ENCODE measurements around the gene NDUFC2.
"Not testable (repeated sequence)": the region's sequence is repeated elsewhere in the genome, so short reads cannot be mapped to it uniquely, and the experiment has no call there.

The NDUFC2 gene

DNA sequence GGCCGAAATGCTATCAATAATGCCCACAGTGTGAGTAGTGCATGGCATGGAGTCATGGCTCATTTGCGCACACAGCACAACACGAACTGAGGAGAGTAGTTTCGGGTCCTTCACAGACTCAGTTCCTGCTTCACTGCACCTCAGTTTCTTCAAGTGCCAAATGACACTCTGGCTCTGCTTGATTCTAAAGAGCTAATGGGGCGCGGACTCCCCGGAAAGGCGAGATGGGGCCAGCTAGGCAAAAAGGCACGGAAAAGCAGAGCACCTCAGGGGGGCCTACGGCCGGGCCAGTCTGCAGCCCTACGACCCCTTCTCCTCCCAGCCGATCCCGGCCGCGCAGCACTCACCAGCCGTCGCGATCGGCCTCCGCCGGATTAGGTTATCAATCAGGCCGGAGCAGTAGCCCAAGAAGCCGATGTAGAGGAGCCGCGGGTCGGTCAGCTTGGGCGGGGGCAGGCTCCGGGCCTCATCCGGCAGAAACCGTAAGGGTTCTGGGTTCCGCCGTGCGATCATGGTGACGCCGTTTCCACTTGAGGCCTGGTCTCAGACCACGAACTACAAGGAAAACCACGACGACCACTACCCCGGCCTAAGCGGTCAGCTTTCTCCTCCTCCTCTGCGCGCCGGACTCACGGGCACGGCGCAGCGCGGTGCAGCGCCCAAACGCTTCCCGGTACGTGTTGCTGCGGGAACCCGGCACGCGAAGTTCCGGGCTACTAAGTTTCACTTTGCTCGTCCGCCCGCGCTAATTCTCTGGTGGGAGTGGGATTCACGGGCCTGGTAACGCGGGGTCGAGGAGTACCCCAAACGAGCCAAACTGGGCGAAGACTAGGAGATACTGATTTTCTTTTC is at the start of gene NDUFC2:
TSS of gene NDUFC2 (minus strand) at position 631 of the 852 bp plus-strand sequence. CDS start at position 513, 118 bp downstream.
- peak; percentile 60 to 67 for DNase-seq (ENCODE audit: low read depth in 2 of 2)

DNA sequence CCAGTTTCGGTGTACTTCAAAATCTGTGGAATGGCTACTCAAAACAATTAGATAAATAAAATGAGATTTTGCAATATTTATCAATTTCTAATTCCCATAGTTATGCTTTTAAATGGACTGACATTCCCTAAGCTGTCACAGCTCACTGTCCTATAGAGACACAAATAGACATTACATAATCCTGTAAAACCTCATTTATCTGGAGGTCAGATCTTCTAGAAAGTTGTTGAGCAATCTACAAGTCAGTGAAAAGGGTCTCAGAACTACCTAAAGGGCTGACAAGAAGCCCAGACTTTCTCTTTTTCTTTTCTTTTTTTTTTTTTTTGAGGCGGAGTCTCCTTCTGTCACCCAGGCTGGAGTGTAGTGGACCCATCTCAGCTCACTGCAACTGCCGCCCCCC is 47.7 kb upstream of the NDUFC2 start:
- no peak for DNase-seq (ENCODE audit: low read depth in 2 of 2)

DNA sequence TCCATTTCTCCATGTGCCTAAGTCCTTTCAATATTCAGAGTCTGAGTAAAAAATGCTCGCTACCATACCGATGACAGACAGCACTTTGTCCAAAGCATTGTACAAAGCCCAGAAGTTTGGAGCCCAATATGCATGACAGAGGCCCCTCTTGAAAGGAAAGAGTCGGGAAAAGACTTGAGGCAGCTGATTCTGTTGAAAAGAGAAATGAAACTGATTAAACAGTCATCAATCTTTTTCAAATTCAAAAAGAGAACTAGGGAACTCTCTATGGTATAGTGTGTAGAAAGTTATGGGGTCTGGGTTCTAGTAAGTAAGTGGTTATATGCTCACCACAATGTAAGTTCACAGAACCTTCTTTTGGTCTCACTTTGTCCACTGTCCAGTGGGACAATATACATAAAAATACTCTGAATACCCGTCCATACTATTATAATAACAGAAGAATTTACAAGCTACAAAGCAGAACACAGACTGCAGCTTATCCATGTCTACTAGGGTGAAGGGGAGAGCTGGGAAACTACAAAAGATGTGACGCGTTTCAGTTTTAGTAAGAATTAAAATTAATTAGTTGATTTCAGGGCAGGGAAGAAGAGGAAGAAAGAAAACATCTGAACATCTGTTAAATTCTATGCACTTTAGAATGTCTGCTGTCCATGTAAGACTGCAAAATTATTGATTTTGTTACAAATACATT is 33.1 kb upstream of the NDUFC2 start:
- DNase-seq (ENCODE audit: low read depth in 2 of 2) = no peak

DNA sequence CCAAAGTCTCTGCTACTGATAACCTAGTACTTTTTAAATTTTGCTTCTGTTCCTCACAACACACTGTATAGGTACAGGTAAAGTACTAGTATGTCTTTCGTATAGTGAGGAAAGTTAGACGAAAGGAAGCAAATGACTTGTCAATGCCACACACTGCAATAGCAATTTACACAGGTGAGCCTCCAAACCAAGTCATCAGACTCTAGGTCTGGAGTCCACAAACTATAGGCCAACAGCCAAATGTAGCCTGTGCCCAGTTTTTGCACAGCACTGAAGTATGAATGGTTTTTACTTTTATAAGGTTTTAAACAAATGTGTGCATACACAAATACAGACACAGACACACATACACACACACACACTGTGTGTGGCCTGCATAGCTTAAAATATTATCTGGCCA is 31.6 kb upstream of the NDUFC2 start:
- DNase-seq (ENCODE audit: low read depth in 2 of 2) = no peak

DNA sequence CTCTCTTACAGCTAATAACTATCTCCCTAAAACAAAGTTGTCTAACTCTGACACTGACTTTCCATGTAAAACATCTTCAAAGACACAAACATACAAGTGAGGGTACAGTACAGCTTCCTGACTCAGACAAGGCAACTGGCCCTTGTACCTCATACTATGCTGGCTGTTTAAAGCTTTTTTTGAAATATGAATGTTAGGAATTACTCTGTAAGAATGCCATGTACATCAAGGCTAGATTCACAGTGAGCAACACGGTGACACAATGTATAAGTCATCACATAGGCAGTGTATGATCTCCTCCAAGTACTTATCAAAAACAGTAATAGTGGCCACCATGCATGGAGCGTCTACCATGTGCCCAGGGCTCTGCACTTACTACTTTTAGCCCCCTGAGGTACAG is 31.2 kb upstream of the NDUFC2 start:
- no peak for DNase-seq (ENCODE audit: low read depth in 2 of 2)

DNA sequence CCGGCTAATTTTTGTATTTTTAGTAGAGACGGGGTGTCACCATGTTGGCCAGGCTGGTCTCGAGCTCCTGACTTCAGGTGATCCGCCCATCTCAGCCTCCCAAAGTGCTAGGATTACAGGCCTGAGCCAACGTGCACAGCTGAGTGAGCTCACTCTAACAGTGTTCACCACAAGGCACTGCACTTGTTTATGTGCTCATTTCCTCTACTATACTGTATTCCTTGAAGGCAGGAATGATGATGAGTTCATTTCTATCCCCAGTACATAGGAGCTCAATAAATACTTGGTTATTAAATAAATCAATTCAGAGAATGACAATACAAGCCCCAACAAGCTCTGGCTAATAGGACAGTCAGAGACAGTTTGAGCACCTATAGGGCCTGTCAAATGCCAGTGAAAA is 30.7 kb upstream of the NDUFC2 start:
- DNase-seq (ENCODE audit: low read depth in 2 of 2) = no peak

DNA sequence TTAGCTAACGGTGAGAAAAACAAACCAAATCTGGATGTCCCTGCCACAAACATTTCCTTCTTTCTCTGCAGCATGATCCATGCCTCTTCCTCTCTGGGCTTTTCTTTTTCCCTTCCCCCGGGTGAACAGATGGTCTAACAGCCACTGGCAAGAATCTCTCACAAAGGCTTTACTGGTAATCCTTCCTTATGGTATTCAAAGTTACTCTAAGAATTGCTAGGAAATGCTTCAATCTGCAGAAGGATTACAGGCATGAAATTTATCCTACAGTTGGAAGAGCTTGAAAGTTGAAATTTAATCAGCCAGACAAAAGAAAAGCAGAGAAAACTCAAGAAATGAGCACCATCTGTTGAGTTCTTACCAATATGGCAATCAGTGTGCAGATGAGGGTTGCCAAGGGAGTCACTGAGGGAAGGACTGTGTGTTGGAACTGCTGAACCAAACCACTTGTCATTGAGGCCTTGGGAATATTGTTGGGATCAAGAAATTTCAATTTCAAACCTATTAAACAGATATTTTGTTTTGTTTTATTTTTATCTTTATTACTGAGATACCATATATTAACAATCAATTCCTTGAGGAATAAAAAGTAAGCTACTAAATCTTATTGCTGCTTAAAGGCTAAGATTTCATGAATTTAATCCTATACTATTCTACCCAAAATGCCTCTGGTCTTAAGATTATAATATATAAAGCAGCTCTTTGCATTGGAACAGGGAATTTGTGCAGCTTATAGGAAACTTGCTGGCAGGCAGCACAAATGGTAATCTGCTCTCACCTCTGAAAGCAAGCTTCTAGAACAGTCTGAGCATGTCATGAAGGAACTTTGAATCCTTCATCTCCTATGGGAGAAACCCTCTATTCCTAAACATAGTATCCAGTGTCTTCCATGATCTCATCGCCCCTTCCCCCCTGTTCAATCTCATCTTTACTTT is 29.7 kb upstream of the NDUFC2 start:
- no peak for DNase-seq (ENCODE audit: low read depth in 2 of 2)

DNA sequence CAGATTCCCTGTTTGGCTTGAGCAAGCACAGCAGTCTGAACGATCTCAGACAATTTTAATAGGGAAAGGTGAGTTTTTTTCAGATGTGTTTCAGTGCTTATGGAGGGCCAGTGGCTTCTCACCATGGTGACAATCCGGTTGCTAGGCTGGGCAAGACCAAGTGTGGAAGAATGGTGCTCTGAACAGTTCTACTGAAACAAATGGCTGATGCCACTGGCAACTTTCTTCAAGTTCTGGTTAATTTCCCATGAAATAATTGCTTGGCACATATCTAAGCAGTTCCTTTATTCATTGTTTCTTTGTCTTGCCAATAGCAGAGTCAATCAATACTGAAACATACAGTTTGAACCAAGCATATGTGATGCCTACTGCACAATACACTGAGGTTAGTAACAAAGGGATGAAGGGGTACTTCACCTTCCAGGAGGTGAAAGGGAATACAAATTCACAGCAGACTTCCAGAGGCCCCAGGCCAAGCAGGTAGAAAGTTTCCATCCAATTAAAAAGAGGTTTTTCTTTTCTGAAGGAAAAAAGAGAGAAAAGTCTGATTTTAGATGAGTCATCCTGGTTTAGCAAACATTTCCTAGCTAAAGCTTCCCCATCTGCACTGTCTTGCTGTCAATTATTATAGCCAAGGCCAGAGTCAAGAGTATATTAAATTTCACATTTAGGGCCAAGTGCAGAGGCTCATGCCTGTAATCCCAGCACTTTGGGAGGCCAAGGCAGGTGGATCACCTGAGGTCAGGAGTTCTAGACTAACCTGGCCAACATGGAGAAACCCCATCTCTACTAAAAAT is 21.2 kb upstream of the NDUFC2 start:
- no peak for DNase-seq (ENCODE audit: low read depth in 2 of 2)

DNA sequence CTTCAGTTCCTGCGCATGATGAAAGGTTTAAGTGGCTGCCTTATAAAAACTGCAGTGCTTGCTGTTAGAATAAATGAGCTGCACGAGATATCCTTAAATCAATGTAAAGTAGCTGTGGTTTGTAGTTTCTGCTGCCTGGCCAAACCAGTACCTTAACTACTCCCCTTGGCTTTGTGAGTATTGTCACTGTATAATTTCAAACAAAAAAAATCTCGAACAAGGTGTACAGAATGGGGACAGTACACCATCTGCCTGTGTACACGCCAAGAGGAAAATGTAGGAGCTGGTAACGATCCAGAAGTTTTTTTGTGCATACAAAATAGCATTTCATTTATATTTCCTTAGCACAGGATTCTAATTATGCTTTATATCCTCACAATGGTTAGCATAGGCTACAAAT is 20.6 kb upstream of the NDUFC2 start:
- DNase-seq (ENCODE audit: low read depth in 2 of 2) = no peak

DNA sequence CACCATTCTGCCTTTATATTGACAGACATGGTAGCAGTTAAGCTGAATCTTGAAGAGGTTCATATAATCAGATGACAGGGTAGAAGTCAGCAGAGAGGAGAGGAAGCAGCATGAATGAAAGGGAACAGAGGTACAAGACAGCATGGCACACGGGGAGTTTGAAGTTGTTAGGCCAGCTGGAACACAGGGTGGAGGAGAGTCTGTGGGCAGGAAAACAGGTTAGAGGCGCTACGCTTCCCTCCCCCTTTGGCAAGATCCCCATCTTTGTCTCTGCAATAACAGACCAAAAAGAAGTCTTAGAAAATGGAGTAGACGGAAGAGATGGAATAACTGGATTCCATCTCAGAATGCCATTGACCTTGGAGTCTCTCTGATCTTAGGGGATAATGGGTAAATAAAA is 20.0 kb upstream of the NDUFC2 start:
- DNase-seq (ENCODE audit: low read depth in 2 of 2) = no peak

DNA sequence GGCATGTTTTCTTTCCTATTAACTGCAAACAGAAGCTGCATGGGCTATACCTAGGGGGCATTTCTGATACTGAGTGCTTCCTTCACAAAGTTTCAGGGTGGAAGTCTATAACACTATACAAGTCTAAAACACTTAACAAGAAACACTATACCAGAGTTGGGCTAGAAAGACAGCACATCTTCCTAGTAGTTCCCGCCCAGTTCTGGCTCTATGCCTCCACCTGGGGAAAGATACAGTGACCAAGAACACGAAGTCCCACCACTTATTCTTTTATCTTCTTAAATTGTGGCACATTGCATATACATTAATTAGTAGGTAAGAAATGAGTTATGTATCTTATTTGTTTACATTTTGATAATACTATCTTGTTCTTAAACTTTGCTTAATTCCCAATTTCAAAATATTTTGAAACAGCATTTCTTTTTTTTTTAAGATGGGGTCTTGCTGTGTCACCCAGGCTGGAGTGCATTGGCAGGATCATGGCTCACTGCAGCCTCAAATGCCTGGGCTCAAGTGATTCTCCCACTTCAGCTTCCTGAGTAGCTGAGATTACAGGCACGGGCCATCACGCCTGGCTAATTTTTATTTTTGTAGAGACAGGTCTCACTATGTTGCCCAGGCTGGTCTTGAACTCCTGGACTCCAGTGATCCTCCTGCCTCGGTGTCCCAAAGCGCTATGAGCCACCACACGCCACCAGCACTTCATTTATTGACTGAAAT is 18.2 kb upstream of the NDUFC2 start:
- DNase-seq (ENCODE audit: low read depth in 2 of 2) = no peak

DNA sequence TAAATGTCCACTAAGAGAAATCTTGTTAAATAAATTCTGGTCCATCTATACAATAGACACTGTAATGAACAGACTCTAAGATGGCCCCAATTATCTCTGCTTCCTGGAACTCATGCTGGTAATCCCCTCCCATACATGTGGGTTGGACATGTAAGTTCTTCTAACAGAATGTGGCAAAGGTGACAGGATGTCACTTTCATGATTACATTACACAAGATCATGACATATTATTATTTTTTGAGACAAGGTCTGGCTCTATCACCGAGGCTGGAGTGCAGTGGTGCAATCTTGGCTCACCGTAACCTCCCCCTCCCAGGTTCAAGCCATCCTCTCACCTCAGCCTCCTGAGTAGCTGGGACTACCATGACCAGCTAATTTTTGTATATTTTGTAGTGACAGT is 14.6 kb upstream of the NDUFC2 start:
- DNase-seq (ENCODE audit: low read depth in 2 of 2) = no peak

DNA sequence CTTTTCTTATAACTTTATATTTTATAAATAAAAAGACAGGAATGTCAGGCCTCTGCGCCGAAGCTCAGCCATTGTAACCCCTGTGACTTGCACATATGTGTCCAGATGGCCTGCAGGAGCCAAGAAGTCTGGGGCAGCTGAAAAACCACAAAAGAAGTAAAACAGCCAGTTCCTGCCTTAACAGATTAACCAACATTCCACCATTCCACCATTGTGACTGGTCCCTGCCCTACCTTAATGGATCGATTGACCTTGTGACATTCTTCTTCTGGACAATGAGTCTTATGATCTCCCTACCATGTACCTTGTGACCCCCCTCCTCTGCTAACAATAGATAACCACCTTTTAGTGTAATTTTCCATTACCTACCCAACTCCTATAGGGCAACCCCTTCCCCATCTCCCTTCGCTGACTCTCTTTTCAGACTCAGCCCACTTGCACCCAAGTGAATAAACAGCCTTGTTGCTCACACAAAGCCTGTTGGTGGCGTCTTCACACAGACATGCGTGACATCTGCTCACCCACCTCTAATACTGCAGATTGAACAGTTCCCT is 6.9 kb upstream of the NDUFC2 start:
- not testable (repeated sequence) for DNase-seq (ENCODE audit: low read depth in 2 of 2)

DNA sequence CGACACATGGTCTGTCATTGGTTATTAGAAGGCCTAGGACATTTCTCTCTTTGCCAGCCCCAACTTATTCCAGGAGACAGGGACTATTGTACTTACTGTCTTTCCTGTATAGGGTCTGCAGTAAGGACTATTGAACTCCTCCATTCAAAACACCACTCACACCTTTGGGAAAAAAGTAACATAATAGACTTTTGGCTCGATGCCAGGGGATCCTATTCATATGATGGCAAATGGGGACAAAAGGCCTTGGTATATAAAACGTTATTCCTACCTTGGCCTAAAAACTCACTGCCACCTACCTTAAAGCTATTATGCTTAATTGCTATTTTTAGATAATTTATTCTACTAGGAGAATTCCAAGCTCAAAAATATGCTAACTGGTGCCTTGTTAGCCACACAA is 6.3 kb upstream of the NDUFC2 start:
- DNase-seq (ENCODE audit: low read depth in 2 of 2) = no peak

DNA sequence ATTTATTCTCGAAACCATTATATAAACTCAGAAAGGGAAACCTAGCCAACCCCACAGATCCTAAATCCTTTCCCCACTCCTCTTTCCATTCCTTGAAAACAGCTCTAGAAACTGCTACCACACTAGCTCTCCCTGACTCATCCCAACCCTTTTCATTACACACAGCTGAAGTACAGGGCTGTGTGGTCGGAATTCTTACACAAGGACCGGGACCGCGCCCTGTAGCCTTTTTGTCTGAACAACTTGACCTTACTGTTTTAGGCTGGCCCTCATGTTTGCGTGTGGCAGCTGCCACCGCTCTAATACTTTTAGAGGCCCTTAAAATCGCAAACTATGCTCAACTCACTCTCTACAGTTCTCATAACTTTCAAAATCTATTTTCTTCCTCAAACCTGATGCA is 4.8 kb upstream of the NDUFC2 start:
- DNase-seq (ENCODE audit: low read depth in 2 of 2) = not testable (repeated sequence)

DNA sequence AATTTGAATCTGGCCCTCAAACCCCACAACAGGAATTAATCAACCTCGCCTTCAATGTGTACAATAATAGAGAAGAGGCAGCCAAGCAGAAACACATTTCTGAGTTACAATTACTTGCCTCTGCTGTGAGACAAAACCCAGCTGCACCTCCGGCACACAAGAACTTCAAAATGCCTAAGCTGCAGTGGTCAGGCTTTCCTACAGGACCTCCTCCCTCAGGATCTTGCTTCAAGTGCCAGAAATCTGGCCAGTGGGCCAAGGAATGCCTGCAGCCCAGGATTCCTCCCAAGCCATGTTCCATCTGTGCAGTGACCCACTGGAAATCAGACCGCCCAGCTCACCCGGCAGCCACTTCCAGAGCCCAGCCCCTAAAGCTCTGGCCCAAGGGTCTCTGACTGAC is 3.4 kb upstream of the NDUFC2 start:
- DNase-seq (ENCODE audit: low read depth in 2 of 2) = no peak

DNA sequence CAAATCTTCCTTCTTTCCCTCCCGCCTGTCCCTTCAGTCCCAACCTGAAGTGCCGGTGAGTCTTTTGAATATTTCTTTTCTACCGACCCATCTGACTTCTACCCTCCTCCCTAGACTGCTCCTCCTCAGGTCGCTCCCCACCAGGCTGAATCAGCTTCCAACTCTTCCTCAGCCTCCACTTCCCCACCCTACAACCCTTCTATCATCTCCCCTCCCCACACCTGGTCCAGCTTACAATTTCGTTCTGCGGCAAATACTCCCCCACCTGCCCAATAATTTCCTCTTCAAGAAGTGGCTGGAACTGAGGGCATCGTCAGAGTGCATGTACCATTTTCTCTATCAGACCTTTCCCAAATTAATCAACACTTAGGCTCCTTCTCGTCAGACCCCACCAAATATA is 2.5 kb upstream of the NDUFC2 start:
- DNase-seq (ENCODE audit: low read depth in 2 of 2) = no peak

DNA sequence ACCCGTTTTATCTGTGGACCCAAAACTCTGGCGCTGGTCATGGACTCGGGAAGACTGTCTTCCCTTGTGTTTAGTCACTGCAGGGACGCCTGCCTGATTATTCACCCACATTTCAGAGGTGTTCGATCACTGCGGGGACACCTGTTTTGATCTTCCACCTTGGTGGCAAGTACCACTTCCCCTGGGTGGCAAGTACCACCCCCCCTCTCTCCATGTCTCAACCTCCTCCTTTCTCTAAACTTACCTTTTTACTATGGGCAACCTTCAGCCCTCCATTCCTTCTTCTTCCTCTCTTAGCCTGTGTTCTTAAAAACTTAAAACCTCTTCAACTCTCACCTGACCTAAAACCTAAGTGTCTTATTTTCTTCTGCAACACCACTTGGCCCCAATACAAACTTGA is 1.9 kb upstream of the NDUFC2 start:
- no peak for DNase-seq (ENCODE audit: low read depth in 2 of 2)

DNA sequence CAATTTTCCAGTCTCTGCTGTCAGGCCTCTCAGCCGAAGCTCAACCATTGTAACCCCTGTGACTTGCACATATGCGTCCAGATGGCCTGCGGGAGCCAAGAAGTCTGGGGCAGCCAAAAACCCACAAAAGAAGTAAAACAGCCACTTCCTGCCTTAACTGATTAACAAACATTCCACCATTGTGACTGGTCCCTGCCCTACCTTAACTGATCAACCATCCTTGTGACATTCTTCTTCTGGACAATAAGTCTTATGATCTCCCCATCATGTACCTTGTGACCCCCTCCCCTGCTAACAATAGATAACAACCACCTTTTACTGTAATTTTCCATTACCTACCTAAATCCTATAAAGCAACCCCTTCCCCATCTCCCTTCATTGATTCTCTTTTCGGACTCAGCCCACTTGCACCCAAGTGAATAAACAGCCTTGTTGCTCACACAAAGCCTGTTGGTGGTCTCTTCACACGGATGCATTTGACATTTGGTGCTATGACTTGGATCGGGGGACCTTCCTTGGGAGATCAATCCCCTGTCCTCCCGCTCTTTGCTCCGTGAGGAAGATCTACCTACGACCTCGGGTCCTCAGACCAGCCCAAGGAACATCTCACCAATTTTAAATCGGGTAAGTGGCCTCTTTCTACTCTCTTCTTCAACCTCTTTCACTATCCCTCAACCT is 1.3 kb upstream of the NDUFC2 start:
- DNase-seq (ENCODE audit: low read depth in 2 of 2) = no peak

Data from stimulated activated CD4-positive, alpha-beta T cell treated with anti-CD3 and anti-CD28 coated beads, Interleukin-4, amount 100 ng/mL, for 48 hours (primary cell).